Measurements from ENCODE around the gene KDELR3. TPM values are rescaled to one million over a fixed set of nuclear protein-coding genes. Genes with fewer than 3 reads are reported as not detected.

KDELR3 gene
- polyA plus RNA-seq, 1 experiment, result 150 TPM

GRCh38 chr22:38519453-38520250, 51.8 kb downstream of the KDELR3 start:
- POLR2A ChIA-PET, result no interaction called here
- Histone ChIP-seq H3K27me3 (ENCODE audit: control insufficient read depth, insufficient read depth, low read length) (no peaks in the 10 kb centered on the region), H3K36me3 (ENCODE audit: control insufficient read depth, insufficient read depth, low read length) (no peaks in the 10 kb centered on the region), H3K4me3 (ENCODE audit: low read depth, low read length) (no peak overlapping the region)
- DNase-seq (ENCODE audit: low read depth), result no peak
- CTCF ChIA-PET, result interaction anchor here (0.6 to 1.3 kb wide), 2 partner anchors 9 to 125 kb away, joined by 3 read pairs; no protein-coding TSS in a partner anchor
- no peak for TF ChIP-seq CTCF (IDR thresholded peaks at IDR 0.05; ENCODE audit: insufficient read depth, low read depth, low read length)

GRCh38 chr22:38523029-38523428, 55.1 kb downstream of the KDELR3 start:
- H3K36me3 ChIP-seq (ENCODE audit: control insufficient read depth, insufficient read depth, low read length), result no peaks in the 10 kb centered on the region; the same call in 1 of the 2 replicates
- TF ChIP-seq CTCF (IDR thresholded peaks at IDR 0.05; ENCODE audit: insufficient read depth, low read depth, low read length), result no peak
- POLR2A ChIA-PET, result no interaction called here
- no peak for DNase-seq (ENCODE audit: low read depth)
- H3K4me3 ChIP-seq (ENCODE audit: low read depth, low read length), result no peak overlapping the region
- CTCF ChIA-PET, result interaction anchor here (1.6 to 1.7 kb wide), 2 partner anchors 9 to 11 kb away, joined by 4 to 6 read pairs; no protein-coding TSS in a partner anchor
- H3K27me3 ChIP-seq (ENCODE audit: control insufficient read depth, insufficient read depth, low read length), result no peaks in the 10 kb centered on the region

GRCh38 chr22:38523479-38523878, 55.6 kb downstream of the KDELR3 start:
- CTCF ChIA-PET, result interaction anchor here (0.7 to 1.7 kb wide), 3 partner anchors 11 to 22 kb away, joined by 3 to 6 read pairs (median 4); no protein-coding TSS in a partner anchor
- Histone ChIP-seq H3K27me3 (ENCODE audit: control insufficient read depth, insufficient read depth, low read length) (no peaks in the 10 kb centered on the region), H3K4me3 (ENCODE audit: low read depth, low read length) (no peak overlapping the region), H3K36me3 (ENCODE audit: control insufficient read depth, insufficient read depth, low read length) (no peaks in the 10 kb centered on the region; the same call in 1 of the 2 replicates)
- no peak for TF ChIP-seq CTCF (IDR thresholded peaks at IDR 0.05; ENCODE audit: insufficient read depth, low read depth, low read length)
- no peak for DNase-seq (ENCODE audit: low read depth)
- POLR2A ChIA-PET, result no interaction called here

GRCh38 chr22:38524429-38524828, 56.5 kb downstream of the KDELR3 start:
- ChIA-PET POLR2A (no interaction called here), CTCF (no interaction called here)
- TF ChIP-seq CTCF (IDR thresholded peaks at IDR 0.05; ENCODE audit: insufficient read depth, low read depth, low read length), result no peak
- Histone ChIP-seq H3K27me3 (ENCODE audit: control insufficient read depth, insufficient read depth, low read length) (no peaks in the 10 kb centered on the region), H3K36me3 (ENCODE audit: control insufficient read depth, insufficient read depth, low read length) (no peaks in the 10 kb centered on the region; the same call in 1 of the 2 replicates), H3K4me3 (ENCODE audit: low read depth, low read length) (no peak overlapping the region)
- DNase-seq (ENCODE audit: low read depth), result no peak

GRCh38 chr22:38531251-38531938, 63.5 kb downstream of the KDELR3 start:
- Histone ChIP-seq H3K27me3 (ENCODE audit: control insufficient read depth, insufficient read depth, low read length) (no peaks in the 10 kb centered on the region), H3K36me3 (ENCODE audit: control insufficient read depth, insufficient read depth, low read length) (no peaks in the 10 kb centered on the region), H3K4me3 (ENCODE audit: low read depth, low read length) (no peak overlapping the region)
- ChIA-PET POLR2A (no interaction called here), CTCF (interaction anchor here (0.9 kb wide), 1 partner anchor 9 kb away, joined by 4 read pairs; no protein-coding TSS in a partner anchor)
- TF ChIP-seq CTCF (IDR thresholded peaks at IDR 0.05; ENCODE audit: insufficient read depth, low read depth, low read length), result no peak
- no peak for DNase-seq (ENCODE audit: low read depth)

Data from BJ (cell line).